Middle frontal gyrus (tissue), 1 donor: ENCODE results near the gene CCNB3.

Experiments used
- DNase-seq: peaks from one replicate; pipeline ENCODE4 v3.0.0-alpha.2; 2015; ENCODE audit warnings: low spot score; ENCODE audit errors: extremely low spot score

CCNB3 gene

GRCh38 chrX:50375481-50376267, 171.1 kb downstream of the CCNB3 start:
- no peak for DNase-seq

- no peak for DNase-seq
These were observed 177.3 kb downstream of the CCNB3 start for GRCh38 chrX:50381729-50382415.

- DNase-seq, result no peak
These were observed 182.0 kb downstream of the CCNB3 start for GRCh38 chrX:50386520-50386919.

DNA sequence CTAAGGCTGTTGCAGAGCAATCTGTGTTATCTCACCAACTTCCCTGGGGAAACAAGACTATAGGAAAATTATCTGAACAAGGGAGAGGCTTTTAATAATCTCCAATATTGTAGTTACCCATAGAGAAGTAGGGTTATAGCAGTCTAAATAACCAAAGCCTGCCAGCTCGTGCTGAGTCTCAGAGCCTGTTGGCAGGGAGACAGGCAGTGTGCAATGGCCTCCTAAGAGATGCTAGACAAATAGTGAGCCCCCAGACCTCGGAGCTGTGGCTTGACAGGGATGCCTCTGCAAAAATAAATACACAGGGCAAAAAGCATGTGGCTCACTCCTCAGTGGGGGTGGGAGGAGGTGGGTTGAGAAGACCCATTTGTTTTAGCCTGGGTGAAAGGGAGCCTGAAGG, 189.3 kb downstream of the CCNB3 start:
- no peak for DNase-seq
